AG04449 (cell line): ENCODE results near the gene MARK4.

ENCODE experiments used
- CTCF ChIA-PET: fragments of 350-600 bp; formaldehyde crosslinking; extraction: SDS; loops from one replicate; lab custom pipeline; 2021; ENCODE audit warnings: antibody characterized with exemption; lab: Yijun Ruan, JAX
- POLR2A ChIA-PET: fragments of 400-600, 350-600 bp; formaldehyde crosslinking; extraction: SDS; loops from one replicate; lab custom pipeline; 2020; ENCODE audit warnings: antibody characterized with exemption, inconsistent platforms; lab: Yijun Ruan, JAX
- DNase-seq: peaks from one replicate; pipeline ENCODE4 v3.0.0-alpha.2; 2010; ENCODE audit warnings: low read depth, low spot score
- H3K4me3 ChIP-seq: 2 replicates; pipeline ENCODE4 v1.5.1; 2011; ENCODE audit warnings: low read depth, mild to moderate bottlenecking, control low read depth, low read length
- TF ChIP-seq, protein P1 (sequence below): IDR thresholded peaks from one replicate; pipeline ENCODE4 v1.5.1; 2011; ENCODE audit warnings: mild to moderate bottlenecking, moderate library complexity, low read length, control low read depth, inconsistent platforms; ENCODE audit not compliant: insufficient read depth; ENCODE audit errors: missing control alignments

MARK4 gene

DNA sequence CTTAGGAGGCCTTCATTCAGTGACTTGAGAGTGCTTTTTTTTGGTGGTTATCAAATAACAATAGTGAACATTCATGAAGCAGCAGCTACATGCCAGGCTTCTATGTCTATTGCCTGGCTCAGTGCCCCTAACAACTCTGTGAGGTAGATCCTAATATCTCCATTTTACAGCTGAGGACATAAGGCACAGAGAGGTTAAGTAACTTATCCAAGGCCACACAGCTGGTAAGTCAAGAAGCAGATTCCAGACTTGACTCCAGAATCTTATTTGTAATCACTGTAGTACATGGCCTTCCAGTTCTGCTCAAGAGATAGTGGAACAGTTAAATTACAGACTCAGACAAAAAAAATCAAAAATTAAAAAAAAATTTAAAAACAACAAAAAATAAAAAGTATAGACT is 44.8 kb downstream of the MARK4 start:
- ChIA-PET CTCF (interaction anchor here (1.3 kb wide), 1 partner anchor 47 kb away, joined by 4 read pairs; no protein-coding TSS in a partner anchor), POLR2A (interaction anchor here (0.9 kb wide), 1 partner anchor 8 kb away, joined by 3 read pairs; no protein-coding TSS in a partner anchor)
- H3K4me3 ChIP-seq, result no peak overlapping the region
- no peak for DNase-seq
- TF ChIP-seq, protein P1, sequence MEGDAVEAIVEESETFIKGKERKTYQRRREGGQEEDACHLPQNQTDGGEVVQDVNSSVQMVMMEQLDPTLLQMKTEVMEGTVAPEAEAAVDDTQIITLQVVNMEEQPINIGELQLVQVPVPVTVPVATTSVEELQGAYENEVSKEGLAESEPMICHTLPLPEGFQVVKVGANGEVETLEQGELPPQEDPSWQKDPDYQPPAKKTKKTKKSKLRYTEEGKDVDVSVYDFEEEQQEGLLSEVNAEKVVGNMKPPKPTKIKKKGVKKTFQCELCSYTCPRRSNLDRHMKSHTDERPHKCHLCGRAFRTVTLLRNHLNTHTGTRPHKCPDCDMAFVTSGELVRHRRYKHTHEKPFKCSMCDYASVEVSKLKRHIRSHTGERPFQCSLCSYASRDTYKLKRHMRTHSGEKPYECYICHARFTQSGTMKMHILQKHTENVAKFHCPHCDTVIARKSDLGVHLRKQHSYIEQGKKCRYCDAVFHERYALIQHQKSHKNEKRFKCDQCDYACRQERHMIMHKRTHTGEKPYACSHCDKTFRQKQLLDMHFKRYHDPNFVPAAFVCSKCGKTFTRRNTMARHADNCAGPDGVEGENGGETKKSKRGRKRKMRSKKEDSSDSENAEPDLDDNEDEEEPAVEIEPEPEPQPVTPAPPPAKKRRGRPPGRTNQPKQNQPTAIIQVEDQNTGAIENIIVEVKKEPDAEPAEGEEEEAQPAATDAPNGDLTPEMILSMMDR, result no peak

DNA sequence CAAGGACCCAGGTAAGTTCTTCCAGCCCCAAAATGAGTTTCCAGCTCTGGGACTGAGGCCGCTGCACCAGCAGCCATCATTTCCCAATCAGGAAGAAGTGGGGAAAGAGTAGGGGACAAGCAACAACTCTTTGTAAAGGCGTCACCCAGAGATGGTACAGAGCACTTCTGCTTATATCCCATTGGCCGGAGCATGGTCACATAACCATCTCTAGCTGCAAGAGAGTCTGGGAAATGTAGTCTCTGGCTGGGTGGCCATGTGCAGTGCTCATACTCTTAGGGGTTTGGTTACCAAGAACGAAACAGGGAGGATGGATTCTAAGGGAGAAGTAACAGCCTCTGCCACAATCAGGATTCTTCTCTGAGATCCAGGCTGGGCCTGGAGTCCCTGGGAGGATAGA is 45.3 kb downstream of the MARK4 start:
- POLR2A ChIA-PET, result interaction anchor here (0.9 kb wide), 1 partner anchor 8 kb away, joined by 3 read pairs; no protein-coding TSS in a partner anchor
- DNase-seq, result no peak
- CTCF ChIA-PET, result interaction anchor here (1.3 kb wide), 1 partner anchor 48 kb away, joined by 4 read pairs; no protein-coding TSS in a partner anchor
- TF ChIP-seq, protein P1, result no peak
- no peak overlapping the region for H3K4me3 ChIP-seq

DNA sequence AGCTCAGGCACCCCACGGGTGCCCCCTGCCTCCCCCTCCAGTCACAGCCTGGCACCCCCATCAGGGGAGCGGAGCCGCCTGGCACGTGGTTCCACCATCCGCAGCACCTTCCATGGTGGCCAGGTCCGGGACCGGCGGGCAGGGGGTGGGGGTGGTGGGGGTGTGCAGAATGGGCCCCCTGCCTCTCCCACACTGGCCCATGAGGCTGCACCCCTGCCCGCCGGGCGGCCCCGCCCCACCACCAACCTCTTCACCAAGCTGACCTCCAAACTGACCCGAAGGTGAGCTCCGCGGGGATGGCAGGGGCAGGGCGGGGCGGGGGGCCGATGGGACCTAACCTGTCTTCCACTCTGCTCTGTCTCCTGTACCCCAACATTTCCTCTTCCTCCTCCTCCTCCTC is 46.6 kb downstream of the MARK4 start:
- no peak overlapping the region for H3K4me3 ChIP-seq
- ChIA-PET POLR2A (no interaction called here), CTCF (no interaction called here)
- TF ChIP-seq, protein P1, result no peak
- no peak for DNase-seq

DNA sequence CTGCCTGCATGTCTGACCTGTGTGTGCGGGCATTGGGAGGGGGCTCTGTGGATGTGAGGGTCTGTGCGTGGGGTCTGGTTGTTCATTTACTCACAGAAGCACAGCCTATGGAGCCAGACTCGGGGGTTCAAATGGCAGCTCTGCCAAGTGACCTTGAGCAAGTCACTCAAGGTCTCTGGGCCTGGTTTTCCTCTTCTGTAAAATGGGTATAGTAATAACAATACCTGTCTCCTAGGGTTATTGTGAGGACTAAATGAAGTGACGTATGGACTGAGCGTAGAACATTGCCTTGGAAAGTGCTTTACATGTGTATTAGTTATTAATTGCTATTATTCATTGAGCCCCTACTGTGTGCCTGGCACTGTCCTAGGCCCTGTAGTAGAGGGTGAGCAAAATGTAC is 47.2 kb downstream of the MARK4 start:
- no peak overlapping the region for H3K4me3 ChIP-seq
- TF ChIP-seq, protein P1, result no peak
- no peak for DNase-seq
- POLR2A ChIA-PET, result no interaction called here
- CTCF ChIA-PET, result no interaction called here

DNA sequence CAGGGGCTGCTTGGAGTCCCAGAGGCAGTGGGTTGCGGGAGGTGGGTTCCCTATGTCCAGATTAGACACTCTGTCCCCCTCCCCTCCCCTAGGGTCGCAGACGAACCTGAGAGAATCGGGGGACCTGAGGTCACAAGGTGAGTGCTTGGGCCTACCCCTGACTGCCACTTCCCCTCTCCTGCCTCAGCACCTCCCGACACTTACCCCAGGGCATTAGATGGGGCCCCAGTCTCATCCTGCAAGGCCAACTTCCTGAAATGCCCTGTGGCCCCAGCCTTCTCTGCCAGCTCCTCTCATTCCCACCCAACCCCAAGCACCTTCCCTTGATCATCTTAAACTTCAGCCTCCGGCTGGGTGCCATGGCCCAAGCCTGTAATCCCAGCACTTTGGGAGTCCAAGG is 48.6 kb downstream of the MARK4 start:
- DNase-seq, result no peak
- TF ChIP-seq, protein P1, result no peak
- POLR2A ChIA-PET, result interaction anchor here (0.6 kb wide), 1 partner anchor 12 kb away, joined by 3 read pairs; no protein-coding TSS in a partner anchor
- CTCF ChIA-PET, result no interaction called here
- no peak overlapping the region for H3K4me3 ChIP-seq

DNA sequence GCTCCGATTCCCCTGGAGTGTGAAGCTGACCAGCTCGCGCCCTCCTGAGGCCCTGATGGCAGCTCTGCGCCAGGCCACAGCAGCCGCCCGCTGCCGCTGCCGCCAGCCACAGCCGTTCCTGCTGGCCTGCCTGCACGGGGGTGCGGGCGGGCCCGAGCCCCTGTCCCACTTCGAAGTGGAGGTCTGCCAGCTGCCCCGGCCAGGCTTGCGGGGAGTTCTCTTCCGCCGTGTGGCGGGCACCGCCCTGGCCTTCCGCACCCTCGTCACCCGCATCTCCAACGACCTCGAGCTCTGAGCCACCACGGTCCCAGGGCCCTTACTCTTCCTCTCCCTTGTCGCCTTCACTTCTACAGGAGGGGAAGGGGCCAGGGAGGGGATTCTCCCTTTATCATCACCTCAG is 51.3 kb downstream of the MARK4 start:
- POLR2A ChIA-PET, result no interaction called here
- CTCF ChIA-PET, result no interaction called here
- DNase-seq, result no peak
- H3K4me3 ChIP-seq, result no peak overlapping the region
- TF ChIP-seq, protein P1, result no peak
